ENCODE measurements around the gene ANKRD24. TPM values are rescaled to one million over a fixed set of nuclear protein-coding genes. Genes with fewer than 3 reads are reported as not detected.

ANKRD24 gene
- total and polyA plus RNA-seq, 2 of the 13 experiments (the other 11 are each of a cell fraction or from before 2014, with no cell fraction given) = 0.13 to 0.24 TPM

- TF ChIP-seq, protein P1, sequence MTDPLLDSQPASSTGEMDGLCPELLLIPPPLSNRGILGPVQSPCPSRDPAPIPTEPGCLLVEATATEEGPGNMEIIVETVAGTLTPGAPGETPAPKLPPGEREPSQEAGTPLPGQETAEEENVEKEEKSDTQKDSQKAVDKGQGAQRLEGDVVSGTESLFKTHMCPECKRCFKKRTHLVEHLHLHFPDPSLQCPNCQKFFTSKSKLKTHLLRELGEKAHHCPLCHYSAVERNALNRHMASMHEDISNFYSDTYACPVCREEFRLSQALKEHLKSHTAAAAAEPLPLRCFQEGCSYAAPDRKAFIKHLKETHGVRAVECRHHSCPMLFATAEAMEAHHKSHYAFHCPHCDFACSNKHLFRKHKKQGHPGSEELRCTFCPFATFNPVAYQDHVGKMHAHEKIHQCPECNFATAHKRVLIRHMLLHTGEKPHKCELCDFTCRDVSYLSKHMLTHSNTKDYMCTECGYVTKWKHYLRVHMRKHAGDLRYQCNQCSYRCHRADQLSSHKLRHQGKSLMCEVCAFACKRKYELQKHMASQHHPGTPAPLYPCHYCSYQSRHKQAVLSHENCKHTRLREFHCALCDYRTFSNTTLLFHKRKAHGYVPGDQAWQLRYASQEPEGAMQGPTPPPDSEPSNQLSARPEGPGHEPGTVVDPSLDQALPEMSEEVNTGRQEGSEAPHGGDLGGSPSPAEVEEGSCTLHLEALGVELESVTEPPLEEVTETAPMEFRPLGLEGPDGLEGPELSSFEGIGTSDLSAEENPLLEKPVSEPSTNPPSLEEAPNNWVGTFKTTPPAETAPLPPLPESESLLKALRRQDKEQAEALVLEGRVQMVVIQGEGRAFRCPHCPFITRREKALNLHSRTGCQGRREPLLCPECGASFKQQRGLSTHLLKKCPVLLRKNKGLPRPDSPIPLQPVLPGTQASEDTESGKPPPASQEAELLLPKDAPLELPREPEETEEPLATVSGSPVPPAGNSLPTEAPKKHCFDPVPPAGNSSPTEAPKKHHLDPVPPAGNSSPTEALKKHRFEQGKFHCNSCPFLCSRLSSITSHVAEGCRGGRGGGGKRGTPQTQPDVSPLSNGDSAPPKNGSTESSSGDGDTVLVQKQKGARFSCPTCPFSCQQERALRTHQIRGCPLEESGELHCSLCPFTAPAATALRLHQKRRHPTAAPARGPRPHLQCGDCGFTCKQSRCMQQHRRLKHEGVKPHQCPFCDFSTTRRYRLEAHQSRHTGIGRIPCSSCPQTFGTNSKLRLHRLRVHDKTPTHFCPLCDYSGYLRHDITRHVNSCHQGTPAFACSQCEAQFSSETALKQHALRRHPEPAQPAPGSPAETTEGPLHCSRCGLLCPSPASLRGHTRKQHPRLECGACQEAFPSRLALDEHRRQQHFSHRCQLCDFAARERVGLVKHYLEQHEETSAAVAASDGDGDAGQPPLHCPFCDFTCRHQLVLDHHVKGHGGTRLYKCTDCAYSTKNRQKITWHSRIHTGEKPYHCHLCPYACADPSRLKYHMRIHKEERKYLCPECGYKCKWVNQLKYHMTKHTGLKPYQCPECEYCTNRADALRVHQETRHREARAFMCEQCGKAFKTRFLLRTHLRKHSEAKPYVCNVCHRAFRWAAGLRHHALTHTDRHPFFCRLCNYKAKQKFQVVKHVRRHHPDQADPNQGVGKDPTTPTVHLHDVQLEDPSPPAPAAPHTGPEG (CRISPR knock-in tag; IDR thresholded peaks at IDR 0.05) = no peak
- TF ChIP-seq ZNF468 (CRISPR knock-in tag; IDR thresholded peaks at IDR 0.05) (no peak), POLR2AphosphoS5 (IDR thresholded peaks at IDR 0.05; ENCODE audit: low read depth, low read length) (no peak), ZNF3 (CRISPR knock-in tag; IDR thresholded peaks at IDR 0.05) (no peak), DR1 (CRISPR knock-in tag; IDR thresholded peaks at IDR 0.05) (no peak), KDM5B (CRISPR knock-in tag; IDR thresholded peaks at IDR 0.05; ENCODE audit: borderline replicate concordance) (no peak), ATM (IDR thresholded peaks at IDR 0.05; ENCODE audit: borderline replicate concordance) (no peak), ISL2 (CRISPR knock-in tag; IDR thresholded peaks at IDR 0.05) (peak; percentile 45; the same call in 1 of the 2 replicates), NFIC (IDR thresholded peaks at IDR 0.05; ENCODE audit: low read length) (no peak), ZNF703 (CRISPR knock-in tag; IDR thresholded peaks at IDR 0.05; ENCODE audit: borderline replicate concordance) (no peak), XRCC5 (optimal IDR thresholded peaks at IDR 0.05; ENCODE audit: low read length) (no peak), MYC (CRISPR knock-in tag; IDR thresholded peaks at IDR 0.05; ENCODE audit: borderline replicate concordance) (no peak), GATAD1 (CRISPR knock-in tag; IDR thresholded peaks at IDR 0.05) (no peak), ZNF224 (CRISPR knock-in tag; IDR thresholded peaks at IDR 0.05) (no peak), SIN3B (IDR thresholded peaks at IDR 0.05; ENCODE audit: low read length) (no peak), PHF21A (CRISPR knock-in tag; IDR thresholded peaks at IDR 0.05) (peak; percentile 50), NR2F6 (IDR thresholded peaks at IDR 0.05) (peak; percentile 74), NR2F6 (CRISPR knock-in tag; IDR thresholded peaks at IDR 0.05) (peak; percentile 83), NCOA1 (CRISPR knock-in tag; IDR thresholded peaks at IDR 0.05) (no peak), TEAD2 (CRISPR knock-in tag; IDR thresholded peaks at IDR 0.05) (no peak), ZNF44 (CRISPR knock-in tag; IDR thresholded peaks at IDR 0.05) (no peak), FOXO1 (CRISPR knock-in tag; IDR thresholded peaks at IDR 0.05) (no peak; the same call in 1 of the 2 replicates), NCOA2 (CRISPR knock-in tag; IDR thresholded peaks at IDR 0.05) (peak; percentile 21; the same call in 1 of the 2 replicates), ZNF768 (CRISPR knock-in tag; IDR thresholded peaks at IDR 0.05) (no peak), BCLAF1 (IDR thresholded peaks at IDR 0.05) (no peak), SMAD9 (CRISPR knock-in tag; IDR thresholded peaks at IDR 0.05) (no peak)
Observed at GRCh38 chr19:4149518-4150288, 32.8 kb upstream of the ANKRD24 start (continued).
